GM23338 (cell line): ENCODE measurements around the gene AGPAT3. TPM values are rescaled to one million over a fixed set of nuclear protein-coding genes. Genes with fewer than 3 reads are reported as not detected.

Experiments
- ATAC-seq: fragments of 200-7000 bp; cut with Tn5 transposase; 3 replicates; pipeline ENCODE4 v1.9.1; 2020
- DNase-seq: peaks from one replicate; pipeline ENCODE4 v3.0.0-alpha.2; 2015; ENCODE audit warnings: low spot score
- H2AFZ ChIP-seq: fragments of 200-600 bp; sonication (generic); 2 replicates; pipeline ENCODE4 v1.8.0; 2016; ENCODE audit warnings: antibody characterized with exemption, mild to moderate bottlenecking, moderate library complexity
- H3F3A ChIP-seq: fragments of 200-600 bp; sonication (generic); replicated peaks from 2 replicates; pipeline ENCODE4 v1.8.0; 2017; ENCODE audit warnings: antibody characterized with exemption, mixed run types, low read depth
- H3K27ac ChIP-seq: fragments of 200-600 bp; sonication (generic); 2 replicates; pipeline ENCODE4 v1.6.1; 2016; ENCODE audit warnings: low read depth
- H3K27me3 ChIP-seq: fragments of 200-600 bp; sonication (generic); 2 replicates; pipeline ENCODE4 v1.8.0; 2016; ENCODE audit warnings: mild to moderate bottlenecking, mixed run types, moderate library complexity; ENCODE audit not compliant: insufficient read depth
- H3K36me3 ChIP-seq: fragments of 200-600 bp; sonication (generic); 2 replicates; pipeline ENCODE4 v1.8.0; 2016; ENCODE audit warnings: mild to moderate bottlenecking; ENCODE audit not compliant: insufficient read depth
- H3K4me1 ChIP-seq: fragments of 200-600 bp; sonication (generic); 2 replicates; pipeline ENCODE4 v1.8.0; 2016; ENCODE audit warnings: mild to moderate bottlenecking, moderate library complexity; ENCODE audit not compliant: insufficient read depth
- H3K4me2 ChIP-seq: fragments of 200-600 bp; sonication (generic); 2 replicates; pipeline ENCODE4 v1.7.1; 2017; ENCODE audit warnings: mixed run types
- H3K4me3 ChIP-seq: fragments of 200-600 bp; sonication (generic); 2 replicates; pipeline ENCODE4 v1.6.1; 2016; ENCODE audit warnings: mixed run types
- H3K79me2 ChIP-seq: fragments of 200-600 bp; sonication (generic); replicated peaks from 2 replicates; pipeline ENCODE4 v1.8.0; 2017; ENCODE audit warnings: mild to moderate bottlenecking; ENCODE audit not compliant: insufficient read depth
- H3K9me2 ChIP-seq: fragments of 200-600 bp; sonication (generic); 2 replicates; pipeline ENCODE4 v1.8.0; 2017; ENCODE audit not compliant: insufficient read depth
- H4K20me1 ChIP-seq: fragments of 200-600 bp; sonication (generic); replicated peaks from 2 replicates; pipeline ENCODE4 v1.8.0; 2017; ENCODE audit warnings: mild to moderate bottlenecking; ENCODE audit not compliant: insufficient read depth
- H3K27ac Mint-ChIP-seq: 2 replicates; pipeline ENCODE4 v1.8.0; 2020; ENCODE audit warnings: inconsistent platforms, mild to moderate bottlenecking, moderate library complexity, mixed read lengths
- H3K27me3 Mint-ChIP-seq: 3 replicates; pipeline ENCODE4 v1.8.0; 2022; ENCODE audit warnings: low read depth, mild to moderate bottlenecking, moderate library complexity, mixed read lengths, inconsistent platforms; ENCODE audit not compliant: insufficient read depth, poor library complexity
- H3K36me3 Mint-ChIP-seq: 3 replicates; pipeline ENCODE4 v1.8.0; 2021; ENCODE audit warnings: low read depth, mild to moderate bottlenecking, inconsistent platforms, moderate library complexity, mixed read lengths
- H3K4me1 Mint-ChIP-seq: 3 replicates; pipeline ENCODE4 v1.8.0; 2020; ENCODE audit warnings: mild to moderate bottlenecking, inconsistent platforms, mixed read lengths
- H3K4me3 Mint-ChIP-seq: 3 replicates; pipeline ENCODE4 v1.8.0; 2021; ENCODE audit warnings: moderate library complexity, mild to moderate bottlenecking, inconsistent platforms, mixed read lengths
- H3K9me3 Mint-ChIP-seq: 3 replicates; pipeline ENCODE4 v1.8.0; 2020; ENCODE audit warnings: moderate library complexity, mild to moderate bottlenecking, inconsistent platforms, mixed read lengths
- CREB1 ChIP-seq: fragments of 250-450 bp; sonication (Bioruptor Pico); IDR thresholded peaks from 2 replicates; pipeline ENCODE4 v1.5.0; 2020; ENCODE audit warnings: low read depth, mild to moderate bottlenecking, moderate library complexity
- NANOG ChIP-seq: IDR thresholded peaks from 2 replicates; pipeline ENCODE4 v1.6.1; 2016; ENCODE audit warnings: antibody characterized with exemption, borderline replicate concordance
- STAT1 ChIP-seq: IDR thresholded peaks from one replicate; pipeline ENCODE4 v1.6.1; 2016; ENCODE audit warnings: antibody characterized with exemption; ENCODE audit not compliant: unreplicated experiment
- ZNF331 ChIP-seq: fragments of 250-450 bp; sonication (Bioruptor Pico); IDR thresholded peaks from 2 replicates; pipeline ENCODE4 v1.5.0; 2020; ENCODE audit warnings: low read depth, mild to moderate bottlenecking, moderate library complexity
- polyA plus RNA-seq: library from polyadenylated mRNA; unstranded; fragments of >200 nt; fragmentation: Nextera tagmentation; extraction: Ambion mirVana; gene quantifications from 2 replicates; pipeline ENCODE4 v1.2.1, GENCODE V29; 2016
- total RNA-seq: library from RNA; depleted of rRNA; stranded (reverse); fragments of >200 nt; shearing (Covaris generic); gene quantifications from 2 replicates; pipeline ENCODE4 v1.2.3, GENCODE V29; 2014
- TF ChIP-seq, protein P1 (sequence below): IDR thresholded peaks from one replicate; pipeline ENCODE4 v1.6.1; 2018; ENCODE audit warnings: antibody characterized with exemption; ENCODE audit not compliant: unreplicated experiment
- TF ChIP-seq, protein P2 (sequence below): fragments of 250-450 bp; sonication (Bioruptor Pico); IDR thresholded peaks from 2 replicates; pipeline ENCODE4 v1.5.0; 2020; ENCODE audit warnings: mild to moderate bottlenecking, moderate library complexity

Gene AGPAT3
- total and polyA plus RNA-seq, 2 experiments from 2014 or later = 2.1 to 6.1 TPM

DNA sequence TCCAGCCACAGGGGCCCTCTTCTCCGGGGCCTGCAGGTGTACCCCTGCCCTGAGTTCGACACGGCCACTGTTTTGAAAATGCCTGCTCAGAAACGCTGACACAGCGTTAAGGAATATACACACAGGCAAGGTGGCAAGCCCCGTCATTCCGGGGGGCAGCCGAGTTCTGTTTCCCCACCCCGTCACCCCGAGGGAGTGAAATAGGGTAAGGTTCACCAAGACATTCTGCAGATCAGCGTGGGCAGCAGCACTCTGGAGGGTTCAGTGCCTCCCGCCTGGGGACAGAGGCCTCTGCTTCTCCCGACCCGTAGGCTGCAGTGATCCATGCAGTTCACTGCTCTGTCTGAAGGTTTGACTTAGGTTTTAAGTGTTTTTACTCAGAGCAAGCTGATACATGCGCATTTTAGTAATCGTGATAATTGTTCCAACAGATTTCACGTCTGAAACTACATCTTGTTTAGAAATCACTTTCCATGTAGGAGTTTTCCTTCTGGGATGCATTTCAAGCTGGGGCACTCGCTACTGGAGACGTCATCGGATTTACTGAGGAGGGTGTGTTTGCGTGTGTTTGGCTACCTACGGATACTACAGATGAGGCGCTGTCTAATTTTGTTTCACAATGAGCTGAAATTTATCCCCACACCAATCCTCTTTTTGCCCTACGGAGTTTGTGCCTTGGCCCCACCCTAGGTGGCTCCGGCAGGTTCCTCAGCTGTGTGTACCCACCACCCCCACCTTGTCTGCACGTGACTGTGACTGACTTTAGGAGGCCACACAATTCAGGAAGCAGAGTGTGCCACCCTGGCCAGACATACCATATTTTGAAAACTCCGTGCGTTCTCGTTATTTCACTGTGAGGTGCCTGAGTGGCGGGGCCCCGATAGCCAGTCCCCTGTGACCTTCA, 63.5 kb downstream of the AGPAT3 start:
- H4K20me1 ChIP-seq = no peaks in the 10 kb centered on the region
- DNase-seq = no peak

More for the DNA sequence above, 63.5 kb downstream of the AGPAT3 start:
- no peak overlapping the region for H3K27ac ChIP-seq
- no peaks in the 10 kb centered on the region; the same call in 1 of the 2 replicates for H3K4me1 ChIP-seq
- Mint-ChIP-seq H3K4me3 (no peak overlapping the region), H3K36me3 (no peaks in the 10 kb centered on the region), H3K27me3 (peaks cover 28% of the 10 kb centered on the region), H3K27ac (no peak overlapping the region), H3K9me3 (no peaks in the 10 kb centered on the region; the same call in 2 of the 3 replicates), H3K4me1 (peaks cover 17% of the 10 kb centered on the region)
- no peak overlapping the region for H3K4me2 ChIP-seq
- TF ChIP-seq, protein P1, sequence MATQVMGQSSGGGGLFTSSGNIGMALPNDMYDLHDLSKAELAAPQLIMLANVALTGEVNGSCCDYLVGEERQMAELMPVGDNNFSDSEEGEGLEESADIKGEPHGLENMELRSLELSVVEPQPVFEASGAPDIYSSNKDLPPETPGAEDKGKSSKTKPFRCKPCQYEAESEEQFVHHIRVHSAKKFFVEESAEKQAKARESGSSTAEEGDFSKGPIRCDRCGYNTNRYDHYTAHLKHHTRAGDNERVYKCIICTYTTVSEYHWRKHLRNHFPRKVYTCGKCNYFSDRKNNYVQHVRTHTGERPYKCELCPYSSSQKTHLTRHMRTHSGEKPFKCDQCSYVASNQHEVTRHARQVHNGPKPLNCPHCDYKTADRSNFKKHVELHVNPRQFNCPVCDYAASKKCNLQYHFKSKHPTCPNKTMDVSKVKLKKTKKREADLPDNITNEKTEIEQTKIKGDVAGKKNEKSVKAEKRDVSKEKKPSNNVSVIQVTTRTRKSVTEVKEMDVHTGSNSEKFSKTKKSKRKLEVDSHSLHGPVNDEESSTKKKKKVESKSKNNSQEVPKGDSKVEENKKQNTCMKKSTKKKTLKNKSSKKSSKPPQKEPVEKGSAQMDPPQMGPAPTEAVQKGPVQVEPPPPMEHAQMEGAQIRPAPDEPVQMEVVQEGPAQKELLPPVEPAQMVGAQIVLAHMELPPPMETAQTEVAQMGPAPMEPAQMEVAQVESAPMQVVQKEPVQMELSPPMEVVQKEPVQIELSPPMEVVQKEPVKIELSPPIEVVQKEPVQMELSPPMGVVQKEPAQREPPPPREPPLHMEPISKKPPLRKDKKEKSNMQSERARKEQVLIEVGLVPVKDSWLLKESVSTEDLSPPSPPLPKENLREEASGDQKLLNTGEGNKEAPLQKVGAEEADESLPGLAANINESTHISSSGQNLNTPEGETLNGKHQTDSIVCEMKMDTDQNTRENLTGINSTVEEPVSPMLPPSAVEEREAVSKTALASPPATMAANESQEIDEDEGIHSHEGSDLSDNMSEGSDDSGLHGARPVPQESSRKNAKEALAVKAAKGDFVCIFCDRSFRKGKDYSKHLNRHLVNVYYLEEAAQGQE = no peak
- TF ChIP-seq, protein P2, sequence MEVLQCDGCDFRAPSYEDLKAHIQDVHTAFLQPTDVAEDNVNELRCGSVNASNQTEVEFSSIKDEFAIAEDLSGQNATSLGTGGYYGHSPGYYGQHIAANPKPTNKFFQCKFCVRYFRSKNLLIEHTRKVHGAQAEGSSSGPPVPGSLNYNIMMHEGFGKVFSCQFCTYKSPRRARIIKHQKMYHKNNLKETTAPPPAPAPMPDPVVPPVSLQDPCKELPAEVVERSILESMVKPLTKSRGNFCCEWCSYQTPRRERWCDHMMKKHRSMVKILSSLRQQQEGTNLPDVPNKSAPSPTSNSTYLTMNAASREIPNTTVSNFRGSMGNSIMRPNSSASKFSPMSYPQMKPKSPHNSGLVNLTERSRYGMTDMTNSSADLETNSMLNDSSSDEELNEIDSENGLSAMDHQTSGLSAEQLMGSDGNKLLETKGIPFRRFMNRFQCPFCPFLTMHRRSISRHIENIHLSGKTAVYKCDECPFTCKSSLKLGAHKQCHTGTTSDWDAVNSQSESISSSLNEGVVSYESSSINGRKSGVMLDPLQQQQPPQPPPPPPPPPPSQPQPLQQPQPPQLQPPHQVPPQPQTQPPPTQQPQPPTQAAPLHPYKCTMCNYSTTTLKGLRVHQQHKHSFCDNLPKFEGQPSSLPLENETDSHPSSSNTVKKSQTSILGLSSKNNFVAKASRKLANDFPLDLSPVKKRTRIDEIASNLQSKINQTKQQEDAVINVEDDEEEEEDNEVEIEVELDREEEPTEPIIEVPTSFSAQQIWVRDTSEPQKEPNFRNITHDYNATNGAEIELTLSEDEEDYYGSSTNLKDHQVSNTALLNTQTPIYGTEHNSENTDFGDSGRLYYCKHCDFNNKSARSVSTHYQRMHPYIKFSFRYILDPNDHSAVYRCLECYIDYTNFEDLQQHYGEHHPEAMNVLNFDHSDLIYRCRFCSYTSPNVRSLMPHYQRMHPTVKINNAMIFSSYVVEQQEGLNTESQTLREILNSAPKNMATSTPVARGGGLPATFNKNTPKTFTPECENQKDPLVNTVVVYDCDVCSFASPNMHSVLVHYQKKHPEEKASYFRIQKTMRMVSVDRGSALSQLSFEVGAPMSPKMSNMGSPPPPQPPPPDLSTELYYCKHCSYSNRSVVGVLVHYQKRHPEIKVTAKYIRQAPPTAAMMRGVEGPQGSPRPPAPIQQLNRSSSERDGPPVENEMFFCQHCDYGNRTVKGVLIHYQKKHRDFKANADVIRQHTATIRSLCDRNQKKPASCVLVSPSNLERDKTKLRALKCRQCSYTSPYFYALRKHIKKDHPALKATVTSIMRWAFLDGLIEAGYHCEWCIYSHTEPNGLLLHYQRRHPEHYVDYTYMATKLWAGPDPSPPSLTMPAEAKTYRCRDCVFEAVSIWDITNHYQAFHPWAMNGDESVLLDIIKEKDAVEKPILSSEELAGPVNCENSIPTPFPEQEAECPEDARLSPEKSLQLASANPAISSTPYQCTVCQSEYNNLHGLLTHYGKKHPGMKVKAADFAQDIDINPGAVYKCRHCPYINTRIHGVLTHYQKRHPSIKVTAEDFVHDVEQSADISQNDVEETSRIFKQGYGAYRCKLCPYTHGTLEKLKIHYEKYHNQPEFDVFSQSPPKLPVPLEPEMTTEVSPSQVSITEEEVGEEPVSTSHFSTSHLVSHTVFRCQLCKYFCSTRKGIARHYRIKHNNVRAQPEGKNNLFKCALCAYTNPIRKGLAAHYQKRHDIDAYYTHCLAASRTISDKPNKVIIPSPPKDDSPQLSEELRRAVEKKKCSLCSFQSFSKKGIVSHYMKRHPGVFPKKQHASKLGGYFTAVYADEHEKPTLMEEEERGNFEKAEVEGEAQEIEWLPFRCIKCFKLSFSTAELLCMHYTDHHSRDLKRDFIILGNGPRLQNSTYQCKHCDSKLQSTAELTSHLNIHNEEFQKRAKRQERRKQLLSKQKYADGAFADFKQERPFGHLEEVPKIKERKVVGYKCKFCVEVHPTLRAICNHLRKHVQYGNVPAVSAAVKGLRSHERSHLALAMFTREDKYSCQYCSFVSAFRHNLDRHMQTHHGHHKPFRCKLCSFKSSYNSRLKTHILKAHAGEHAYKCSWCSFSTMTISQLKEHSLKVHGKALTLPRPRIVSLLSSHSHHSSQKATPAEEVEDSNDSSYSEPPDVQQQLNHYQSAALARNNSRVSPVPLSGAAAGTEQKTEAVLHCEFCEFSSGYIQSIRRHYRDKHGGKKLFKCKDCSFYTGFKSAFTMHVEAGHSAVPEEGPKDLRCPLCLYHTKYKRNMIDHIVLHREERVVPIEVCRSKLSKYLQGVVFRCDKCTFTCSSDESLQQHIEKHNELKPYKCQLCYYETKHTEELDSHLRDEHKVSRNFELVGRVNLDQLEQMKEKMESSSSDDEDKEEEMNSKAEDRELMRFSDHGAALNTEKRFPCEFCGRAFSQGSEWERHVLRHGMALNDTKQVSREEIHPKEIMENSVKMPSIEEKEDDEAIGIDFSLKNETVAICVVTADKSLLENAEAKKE (CRISPR knock-in tag) = no peak
- TF ChIP-seq NANOG = no peak
- no peak for TF ChIP-seq ZNF331 (CRISPR knock-in tag)
- no peak for TF ChIP-seq CREB1 (CRISPR knock-in tag)
- TF ChIP-seq STAT1 = no peak
- H3K9me2 ChIP-seq = no peaks in the 10 kb centered on the region
- H3K79me2 ChIP-seq = no peaks in the 10 kb centered on the region
- H3K4me3 ChIP-seq = no peak overlapping the region
- H3K36me3 ChIP-seq = no peaks in the 10 kb centered on the region
- H3F3A ChIP-seq = no peaks in the 10 kb centered on the region
- H2AFZ ChIP-seq = no peak overlapping the region
- H3K27me3 ChIP-seq = no peaks in the 10 kb centered on the region
- ATAC-seq = no peak
